Measurements from ENCODE around the gene RELN. TPM values are rescaled to one million over a fixed set of nuclear protein-coding genes. Genes with fewer than 3 reads are reported as not detected.

RELN gene
- polyA plus RNA-seq, 1 donor (not counting 4 experiments of a cell fraction or from before 2014, with no cell fraction given), result not detected

- Histone ChIP-seq H2AFZ (ENCODE audit: control insufficient read depth, low read length) (no peak overlapping the region), H3K79me2 (ENCODE audit: control insufficient read depth, insufficient read depth, low read length) (no peaks in the 10 kb centered on the region), H3K4me2 (ENCODE audit: control insufficient read depth, extremely low read depth, insufficient read depth, low read depth, low read length) (no peak overlapping the region), H3K9me3 (ENCODE audit: control insufficient read depth, low read depth, low read length) (no peaks in the 10 kb centered on the region), H3K4me3 (ENCODE audit: control insufficient read depth in 2 of 3, extremely low read depth in 1 of 3, insufficient read depth in 2 of 3, low read depth in 1 of 3, low read length in 3 of 3) (no peak overlapping the region), H3K9me1 (ENCODE audit: control insufficient read depth, extremely low read depth, insufficient read depth, low read length) (no peaks in the 10 kb centered on the region), H4K20me1 (ENCODE audit: control insufficient read depth, extremely low read depth, insufficient read depth, low read length) (no peaks in the 10 kb centered on the region), H3K27ac (ENCODE audit: control insufficient read depth, insufficient read depth, low read length) (no peak overlapping the region), H3K4me1 (ENCODE audit: control insufficient read depth, extremely low read depth, insufficient read depth, low read length) (no peaks in the 10 kb centered on the region), H3K27me3 (ENCODE audit: control insufficient read depth, extremely low read depth, insufficient read depth, low read length) (no peaks in the 10 kb centered on the region), H3K36me3 (ENCODE audit: control insufficient read depth in 2 of 2, extremely low read depth in 1 of 2, insufficient read depth in 2 of 2, low read length in 2 of 2) (no peaks in the 10 kb centered on the region), H3K9ac (ENCODE audit: control insufficient read depth, extremely low read depth, insufficient read depth, low read length) (no peak overlapping the region)
- dilution Hi-C loops (cut with MboI; ENCODE audit: extremely low pct_ligation_motif_present, low sequenced_read_pairs), result no loop called here
- FAIRE-seq (no peak), DNase-seq (ENCODE audit: low read depth, low spot score) (no peak)
- TF ChIP-seq EZH2 (IDR thresholded peaks at IDR 0.05; ENCODE audit: low read length) (no peak), CTCF (optimal IDR thresholded peaks at IDR 0.05 in 1 of 3, IDR thresholded peaks at IDR 0.05 in 1 of 3, conservative IDR thresholded peaks at IDR 0.05 in 1 of 3; ENCODE audit: extremely low read depth in 1 of 3, insufficient read depth in 2 of 3, low read length in 3 of 3) (no peak)
Observed at GRCh38 chr7:103947026-103947655, 42.3 kb downstream of the RELN start.

DNA sequence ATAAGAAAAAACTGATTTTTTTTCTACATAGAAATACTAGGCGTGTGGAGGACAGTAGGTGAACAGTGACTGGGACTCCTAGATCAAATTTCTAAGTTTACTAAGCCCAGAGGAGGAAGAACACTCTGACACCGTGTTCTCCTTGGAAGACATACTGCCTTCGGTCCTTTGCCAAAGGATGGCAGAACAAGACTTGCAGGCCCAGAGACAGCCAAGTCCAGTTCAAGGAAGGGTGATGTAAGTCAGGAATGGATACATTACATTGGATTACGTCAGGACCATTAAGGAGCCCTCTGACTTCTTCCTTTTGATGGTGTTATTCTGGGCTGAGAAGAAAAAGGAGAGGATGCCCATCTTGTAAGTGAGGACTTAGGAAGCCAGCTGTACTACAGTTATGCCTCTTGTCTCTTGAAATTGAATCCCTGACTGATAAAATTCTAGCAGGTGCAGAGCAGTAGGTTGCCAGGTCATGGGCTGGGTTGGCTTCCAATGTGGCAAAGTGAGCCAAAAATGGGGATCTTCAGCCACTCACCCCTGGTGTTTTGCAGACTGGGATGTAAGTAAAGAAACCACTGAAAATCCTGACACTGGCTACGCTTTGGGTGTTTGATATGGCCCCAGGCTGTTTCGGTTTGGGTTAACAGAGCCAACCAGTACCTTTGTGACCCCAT, 45.1 kb downstream of the RELN start:
- no peak overlapping the region for H3K27ac ChIP-seq (ENCODE audit: control insufficient read depth, insufficient read depth, low read length)

More for the DNA sequence above, 45.1 kb downstream of the RELN start:
- Histone ChIP-seq H3K9ac (ENCODE audit: control insufficient read depth, extremely low read depth, insufficient read depth, low read length) (no peak overlapping the region), H3K4me3 (ENCODE audit: control insufficient read depth in 2 of 3, extremely low read depth in 1 of 3, insufficient read depth in 2 of 3, low read depth in 1 of 3, low read length in 3 of 3) (no peak overlapping the region), H3K79me2 (ENCODE audit: control insufficient read depth, insufficient read depth, low read length) (no peaks in the 10 kb centered on the region), H3K4me1 (ENCODE audit: control insufficient read depth, extremely low read depth, insufficient read depth, low read length) (no peaks in the 10 kb centered on the region), H2AFZ (ENCODE audit: control insufficient read depth, low read length) (no peak overlapping the region), H4K20me1 (ENCODE audit: control insufficient read depth, extremely low read depth, insufficient read depth, low read length) (no peaks in the 10 kb centered on the region), H3K27me3 (ENCODE audit: control insufficient read depth, extremely low read depth, insufficient read depth, low read length) (no peaks in the 10 kb centered on the region), H3K4me2 (ENCODE audit: control insufficient read depth, extremely low read depth, insufficient read depth, low read depth, low read length) (no peak overlapping the region), H3K9me1 (ENCODE audit: control insufficient read depth, extremely low read depth, insufficient read depth, low read length) (no peaks in the 10 kb centered on the region), H3K9me3 (ENCODE audit: control insufficient read depth, low read depth, low read length) (no peaks in the 10 kb centered on the region), H3K36me3 (ENCODE audit: control insufficient read depth in 2 of 2, extremely low read depth in 1 of 2, insufficient read depth in 2 of 2, low read length in 2 of 2) (no peaks in the 10 kb centered on the region)
- FAIRE-seq (no peak), DNase-seq (ENCODE audit: low read depth, low spot score) (no peak)
- no peak for TF ChIP-seq EZH2 (IDR thresholded peaks at IDR 0.05; ENCODE audit: low read length)
- no peak for TF ChIP-seq CTCF (optimal IDR thresholded peaks at IDR 0.05 in 1 of 3, IDR thresholded peaks at IDR 0.05 in 1 of 3, conservative IDR thresholded peaks at IDR 0.05 in 1 of 3; ENCODE audit: extremely low read depth in 1 of 3, insufficient read depth in 2 of 3, low read length in 3 of 3)
- dilution Hi-C loops (cut with MboI; ENCODE audit: extremely low pct_ligation_motif_present, low sequenced_read_pairs), result no loop called here

Measured in keratinocyte (primary cell).